MM.1S (cell line): Measurements from ENCODE around the gene INCA1.

ENCODE experiments used
- CTCF ChIP-seq: fragments of 300-600 bp; sonication (generic); IDR thresholded peaks from 2 replicates; pipeline ENCODE4 v1.5.1; 2016; ENCODE audit warnings: antibody characterized with exemption, low read length, mixed read lengths
- EZH2 ChIP-seq: fragments of 300-600 bp; sonication (generic); optimal IDR thresholded peaks from 2 replicates; pipeline ENCODE3; 2017; ENCODE audit warnings: low read depth, mild to moderate bottlenecking, antibody characterized with exemption, low read length, mixed read lengths
- EZH2phosphoT487 ChIP-seq: fragments of 300-600 bp; sonication (generic); IDR thresholded peaks from 2 replicates; pipeline ENCODE4 v1.6.1; 2018; ENCODE audit warnings: antibody characterized with exemption, low read length

GRCh38 chr17:4960279-4960922, 36.9 kb downstream of the INCA1 start:
- TF ChIP-seq CTCF = no peak
- TF ChIP-seq EZH2 = no peak
- no peak for TF ChIP-seq EZH2phosphoT487
